K562 (cell line): ENCODE results near the gene ZNF622. TPM values are rescaled to one million over a fixed set of nuclear protein-coding genes. Genes with fewer than 3 reads are reported as not detected.

ENCODE experiments used
- ATAC-seq: fragments of 200-7000 bp; cut with Tn5 transposase; 3 replicates; pipeline ENCODE4 v1.9.1; 2020; ENCODE audit warnings: moderate library complexity
- BruUV-seq: library from RNA; stranded (reverse); fragments of 400-500 nt; replicated peaks from 2 replicates; lab custom pipeline; 2021; lab: Mats Ljungman, UMichigan
- CTCF ChIA-PET: fragments of 300-600 bp; formaldehyde crosslinking; extraction: SDS; loops from one replicate; lab custom pipeline; 2021; ENCODE audit warnings: low intra/inter-chr PET ratio; lab: Yijun Ruan, JAX
- POLR2A ChIA-PET: fragments of 300-600, 350-650 bp; sonication (Branson Sonifier 250); formaldehyde crosslinking; extraction: SDS; loops from one replicate; lab custom pipeline; 2021; ENCODE audit warnings: antibody characterized with exemption, inconsistent platforms; lab: Yijun Ruan, JAX
- DNase-seq, 4 experiments: peaks; one replicate each; pipeline versions ENCODE4 v3.0.0 to v3.0.0-alpha.2; 2011 to 2018; ENCODE audit warnings: low spot score in 3 of 4, mixed read lengths in 3 of 4; ENCODE audit errors: extremely low read depth in 1 of 4
- FAIRE-seq: peaks from 2 replicates; lab custom pipeline; 2011; peaks lifted over from hg19 to GRCh38; lab: Jason Lieb, UNC
- H2AFZ ChIP-seq: 2 replicates; pipeline ENCODE4 v1.6.0; 2011; ENCODE audit warnings: low read depth, low read length, control low read depth, inconsistent platforms
- H3K27ac ChIP-seq: fragments of 200-600 bp; 3 replicates; pipeline ENCODE4 v1.8.0; 2011; ENCODE audit warnings: low read depth, mild to moderate bottlenecking, control low read depth, inconsistent platforms, low read length, moderate library complexity, mixed read lengths; ENCODE audit errors: extremely low read depth
- H3K27me3 ChIP-seq, 2 experiments: fragments of 300-600 bp in 1 of 2; 2 replicates in 1 of 2; 3 replicates in 1 of 2; pipeline versions ENCODE4 v1.6.0 to v1.8.0; 2011; ENCODE audit warnings: inconsistent platforms in 2 of 2, low read length in 2 of 2, mild to moderate bottlenecking in 1 of 2, mixed read lengths in 1 of 2, moderate library complexity in 1 of 2; ENCODE audit not compliant: control insufficient read depth in 2 of 2, insufficient read depth in 2 of 2
- H3K36me3 ChIP-seq: fragments of 300-600 bp; 3 replicates; pipeline ENCODE4 v1.8.0; 2011; ENCODE audit warnings: mild to moderate bottlenecking, low read length, inconsistent platforms; ENCODE audit not compliant: control insufficient read depth, insufficient read depth
- H3K4me1 ChIP-seq, 2 experiments: fragments of 200-600 bp in 1 of 2; replicated peaks in 1 of 2; 2 replicates in 1 of 2; 3 replicates in 1 of 2; pipeline versions ENCODE4 v1.5.1 to v1.8.0; 2011; ENCODE audit warnings: inconsistent platforms in 2 of 2, low read length in 2 of 2, mild to moderate bottlenecking in 1 of 2, mixed read lengths in 1 of 2, moderate library complexity in 1 of 2; ENCODE audit not compliant: control insufficient read depth in 2 of 2, insufficient read depth in 2 of 2
- H3K4me2 ChIP-seq: 2 replicates; pipeline ENCODE4 v1.6.1; 2011; ENCODE audit warnings: low read length, control low read depth, inconsistent platforms, mixed read lengths; ENCODE audit not compliant: insufficient read depth
- H3K4me3 ChIP-seq: fragments of 200-600 bp; sonication (generic), shearing (Covaris generic); 2 replicates; pipeline ENCODE4 v1.5.1; 2016; ENCODE audit warnings: control low read depth, inconsistent platforms
- H3K79me2 ChIP-seq: fragments of 200-600 bp; 3 replicates; pipeline ENCODE4 v1.8.0; 2011; ENCODE audit warnings: low read length, inconsistent platforms; ENCODE audit not compliant: control insufficient read depth, insufficient read depth
- H3K9ac ChIP-seq, 2 experiments: 2 replicates each; pipeline versions ENCODE4 v1.6.0 to v1.6.1; 2011; ENCODE audit warnings: low read depth in 2 of 2, low read length in 2 of 2, control low read depth in 1 of 2, inconsistent platforms in 1 of 2, mild to moderate bottlenecking in 1 of 2, mixed read lengths in 1 of 2; ENCODE audit not compliant: insufficient read depth in 1 of 2
- H3K9me1 ChIP-seq: one replicate; pipeline ENCODE4 v1.6.0; 2011; ENCODE audit warnings: inconsistent platforms, mild to moderate bottlenecking, low read length, moderate library complexity; ENCODE audit not compliant: control insufficient read depth, insufficient read depth
- H3K9me3 ChIP-seq: replicated peaks from 2 replicates; pipeline ENCODE4 v1.5.1; 2011; ENCODE audit warnings: low read depth, low read length, inconsistent platforms; ENCODE audit not compliant: control insufficient read depth, insufficient read depth
- H4K20me1 ChIP-seq: replicated peaks from 2 replicates; pipeline ENCODE4 v1.6.1; 2011; ENCODE audit warnings: low read length, inconsistent platforms, mixed read lengths; ENCODE audit not compliant: control insufficient read depth, insufficient read depth
- C11orf30 ChIP-seq: fragments of 450-650 bp; IDR thresholded peaks from 2 replicates; pipeline ENCODE4 v1.6.1; 2016; ENCODE audit warnings: low read depth, mild to moderate bottlenecking
- GTF2A2 ChIP-seq: IDR thresholded peaks from 2 replicates; pipeline ENCODE4 v1.6.1; 2016; ENCODE audit warnings: mild to moderate bottlenecking, missing genetic modification characterization, missing compliant biosample characterization
- HCFC1 ChIP-seq: IDR thresholded peaks from 2 replicates; pipeline ENCODE4 v1.6.1; 2012; ENCODE audit warnings: low read depth, low read length, improper control_type of control experiment
- KLF16 ChIP-seq: IDR thresholded peaks from 2 replicates; pipeline ENCODE4 v1.6.1; 2016; ENCODE audit warnings: antibody characterized with exemption
- MAFG ChIP-seq: fragments of 450-650 bp; conservative IDR thresholded peaks from 2 replicates; pipeline ENCODE4 v1.6.1; 2016; ENCODE audit warnings: missing genetic modification characterization, missing compliant biosample characterization
- NFE2 ChIP-seq: IDR thresholded peaks from 2 replicates; pipeline ENCODE4 v1.6.1; 2014; ENCODE audit warnings: antibody characterized with exemption, low read depth
- SOX6 ChIP-seq: fragments of 450-650 bp; IDR thresholded peaks from 2 replicates; pipeline ENCODE4 v1.6.1; 2014; ENCODE audit warnings: mild to moderate bottlenecking
- XRCC5 ChIP-seq: fragments of 200-400 bp; formaldehyde crosslinking; IDR thresholded peaks from 2 replicates; pipeline ENCODE4 v1.6.1; 2017; ENCODE audit warnings: low read depth, mild to moderate bottlenecking, low read length
- YY1 ChIP-seq, 3 experiments: IDR thresholded peaks; 2 replicates each; pipeline ENCODE4 v1.6.1; 2011; ENCODE audit warnings: low read length in 2 of 3, mild to moderate bottlenecking in 2 of 3, moderate library complexity in 2 of 3, borderline replicate concordance in 1 of 3, control low read depth in 1 of 3, low read depth in 1 of 3; ENCODE audit not compliant: insufficient read depth in 3 of 3, insufficient replicate concordance in 2 of 3, control insufficient read depth in 1 of 3, insufficient read length in 1 of 3; ENCODE audit errors: extremely low read depth in 1 of 3
- ZBTB1 ChIP-seq: sonication (generic); formaldehyde crosslinking; IDR thresholded peaks from 2 replicates; pipeline ENCODE4 v1.8.1; 2023; ENCODE audit warnings: missing genetic modification reagents, low read depth, mild to moderate bottlenecking, borderline replicate concordance
- ZBTB7A ChIP-seq: IDR thresholded peaks from 2 replicates; pipeline ENCODE4 v1.6.1; 2011; ENCODE audit warnings: low read depth, mild to moderate bottlenecking, low read length, moderate library complexity, borderline replicate concordance; ENCODE audit not compliant: control insufficient read depth
- ZC3H8 ChIP-seq: fragments of 450-650 bp; IDR thresholded peaks from 2 replicates; pipeline ENCODE4 v1.6.1; 2017
- ZNF263 ChIP-seq: sonication (generic); formaldehyde crosslinking; IDR thresholded peaks from 2 replicates; pipeline ENCODE4 v1.8.0; 2022; ENCODE audit warnings: mild to moderate bottlenecking, missing genetic modification reagents, borderline replicate concordance
- WGBS: fragments of 100-300 bp; shearing (Covaris generic); methylation state at CpG from one replicate; pipeline ENCODE4 v1.1.6; 2016; ENCODE audit warnings: low coverage, mixed read lengths; ENCODE audit not compliant: insufficient coverage; ENCODE audit errors: missing lambda C conversion rate; 5-methylcytosine and 5-hydroxymethylcytosine counted together
- in situ Hi-C: fragments of 300-500 bp; cut with MboI; formaldehyde crosslinking; loops from 4 replicates; pipeline ENCODE4 v1.15.0; 2018; ENCODE audit warnings: inconsistent platforms, mixed read lengths
- intact Hi-C: fragments of 100-400 bp; cut with micrococcal nuclease; formaldehyde crosslinking; loops from 2 replicates; pipeline ENCODE4 v1.14.2; 2022
- polyA plus RNA-seq, 8 experiments: library from polyadenylated mRNA; depleted of rRNA in 4 of 8; stranded (reverse) in 5 of 8; unstranded in 3 of 8; fragments of >200 nt; fragmentation: Nextera tagmentation in 2 of 8; fragmentation: Illumina TruSeq in 1 of 8; extraction: Ambion mirVana in 2 of 8; extraction: Trizol in 1 of 8; gene quantifications; 2 replicates each; pipeline versions ENCODE4 v1.2.1 to v1.2.3, GENCODE V29; 2011 to 2014; ENCODE audit warnings: inconsistent platforms in 1 of 8, missing spikeins in 1 of 8
- total RNA-seq, 7 experiments: library from RNA; depleted of rRNA in 6 of 7; stranded (reverse); fragments of >200 nt in 6 of 7; fragmentation: Illumina TruSeq in 2 of 7; extraction: Trizol in 2 of 7; gene quantifications; 2 replicates each; pipeline versions ENCODE4 v1.2.1 to v1.2.3, GENCODE V29; 2011 to 2021; ENCODE audit warnings: low replicate concordance in 1 of 7
- TF ChIP-seq, protein P1 (sequence below): sonication (generic); formaldehyde crosslinking; IDR thresholded peaks from 2 replicates; pipeline ENCODE4 v1.9.0; 2022; ENCODE audit warnings: mild to moderate bottlenecking, missing genetic modification reagents
- TF ChIP-seq, protein P2 (sequence below): sonication (generic); formaldehyde crosslinking; IDR thresholded peaks from 2 replicates; pipeline ENCODE4 v1.8.1; 2023; ENCODE audit warnings: mild to moderate bottlenecking, missing genetic modification reagents
- TF ChIP-seq, protein P3 (sequence below): sonication (generic); formaldehyde crosslinking; IDR thresholded peaks from 2 replicates; pipeline ENCODE4 v1.4.0; 2020; ENCODE audit warnings: mild to moderate bottlenecking, missing genetic modification reagents

ZNF622 gene
- total and polyA plus RNA-seq, 9 of the 15 experiments (the other 6 are each of a cell fraction or from before 2014, with no cell fraction given), result 9.6 to 51.5 (median 32.3) TPM

DNA sequence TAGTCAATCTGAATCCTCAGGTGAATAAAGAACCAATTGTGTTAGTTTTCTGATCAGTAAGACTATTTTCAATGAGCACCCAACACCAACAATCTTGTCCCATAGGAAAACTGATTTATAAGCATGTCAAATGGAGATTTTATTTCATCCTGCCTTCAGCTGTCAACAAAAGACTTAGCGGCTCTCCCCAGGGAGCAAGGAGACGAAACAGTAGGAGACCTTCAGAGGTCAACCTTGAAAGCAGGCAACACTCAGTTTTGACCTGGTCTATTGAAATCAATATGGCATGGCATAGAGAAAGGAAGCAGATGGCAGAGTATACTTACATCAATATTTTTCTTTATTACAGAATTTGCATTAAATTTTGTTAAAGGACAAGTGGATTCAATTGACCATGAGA, 34.1 kb downstream of the ZNF622 start (continued):
- TF ChIP-seq ZBTB7A (no peak), SOX6 (no peak), XRCC5 (no peak), NFE2 (no peak), ZBTB1 (no peak)
- TF ChIP-seq, protein P1, sequence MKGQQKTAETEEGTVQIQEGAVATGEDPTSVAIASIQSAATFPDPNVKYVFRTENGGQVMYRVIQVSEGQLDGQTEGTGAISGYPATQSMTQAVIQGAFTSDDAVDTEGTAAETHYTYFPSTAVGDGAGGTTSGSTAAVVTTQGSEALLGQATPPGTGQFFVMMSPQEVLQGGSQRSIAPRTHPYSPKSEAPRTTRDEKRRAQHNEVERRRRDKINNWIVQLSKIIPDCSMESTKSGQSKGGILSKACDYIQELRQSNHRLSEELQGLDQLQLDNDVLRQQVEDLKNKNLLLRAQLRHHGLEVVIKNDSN (CRISPR knock-in tag), result no peak
- TF ChIP-seq, protein P2, sequence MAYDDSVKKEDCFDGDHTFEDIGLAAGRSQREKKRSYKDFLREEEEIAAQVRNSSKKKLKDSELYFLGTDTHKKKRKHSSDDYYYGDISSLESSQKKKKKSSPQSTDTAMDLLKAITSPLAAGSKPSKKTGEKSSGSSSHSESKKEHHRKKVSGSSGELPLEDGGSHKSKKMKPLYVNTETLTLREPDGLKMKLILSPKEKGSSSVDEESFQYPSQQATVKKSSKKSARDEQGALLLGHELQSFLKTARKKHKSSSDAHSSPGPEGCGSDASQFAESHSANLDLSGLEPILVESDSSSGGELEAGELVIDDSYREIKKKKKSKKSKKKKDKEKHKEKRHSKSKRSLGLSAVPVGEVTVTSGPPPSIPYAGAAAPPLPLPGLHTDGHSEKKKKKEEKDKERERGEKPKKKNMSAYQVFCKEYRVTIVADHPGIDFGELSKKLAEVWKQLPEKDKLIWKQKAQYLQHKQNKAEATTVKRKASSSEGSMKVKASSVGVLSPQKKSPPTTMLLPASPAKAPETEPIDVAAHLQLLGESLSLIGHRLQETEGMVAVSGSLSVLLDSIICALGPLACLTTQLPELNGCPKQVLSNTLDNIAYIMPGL, result no peak

DNA sequence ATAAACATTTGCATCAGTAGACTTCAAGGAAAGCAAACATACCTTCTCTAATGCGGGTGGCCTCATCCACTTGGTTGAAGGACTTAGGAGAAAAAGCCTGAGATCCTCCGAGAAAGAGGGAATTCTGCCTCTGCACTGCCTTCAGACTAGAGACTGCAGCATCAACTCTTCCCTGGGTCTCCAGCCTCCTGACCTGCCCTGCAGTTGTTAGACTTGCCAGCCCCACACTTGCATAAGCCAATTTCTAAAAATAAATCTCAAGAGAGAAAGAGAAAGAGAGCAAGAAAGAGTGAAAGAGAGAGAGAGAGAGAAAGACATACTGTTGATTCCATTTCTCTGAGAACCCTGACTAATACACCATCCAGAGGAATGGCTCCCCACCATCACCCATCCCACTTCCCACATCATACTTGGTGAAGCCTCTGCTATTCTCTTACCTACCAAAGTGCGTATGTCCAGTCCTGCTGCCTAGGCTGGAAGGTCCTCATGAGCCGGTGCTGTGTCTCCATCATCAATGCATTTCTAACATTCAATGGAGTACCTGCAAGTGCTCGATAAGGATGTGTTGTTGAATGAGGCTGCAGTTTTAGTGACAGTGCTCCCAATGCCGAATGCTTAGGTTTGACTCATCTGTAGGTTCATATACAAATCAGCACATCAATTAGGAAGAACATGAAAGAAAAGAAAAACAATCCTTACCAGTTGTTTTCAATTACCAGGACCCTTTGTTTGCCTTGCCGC, 35.1 kb downstream of the ZNF622 start:
- no peaks in the 10 kb centered on the region for H3K9me1 ChIP-seq
- H3K27ac ChIP-seq, result no peak overlapping the region
- peaks cover 16 to 23% of the 10 kb centered on the region in 2 experiments for H3K27me3 ChIP-seq
- no peaks in the 10 kb centered on the region; a peak in 1 of 5 replicates for H3K4me1 ChIP-seq
- peak in 2 of 4 experiments; percentile 47 to 48 for DNase-seq
- no peak overlapping the region for H3K4me2 ChIP-seq
- FAIRE-seq, result peak; percentile 52
- H4K20me1 ChIP-seq, result 0 out of 2 replicates have a peak, but pooled peaks cover 4% of the 10 kb centered on the region
- in situ Hi-C loops, result no loop called here
- H3K9ac ChIP-seq, result no peak overlapping the region
- BruUV-seq, result no TSS peak
- intact Hi-C loops, result no loop called here
- CTCF ChIA-PET, result no interaction called here
- 2% methylated on average over 7 of the region's 7 CpGs for WGBS
- POLR2A ChIA-PET, result no interaction called here
- H3K4me3 ChIP-seq, result no peak overlapping the region
- peak; percentile 76 for ATAC-seq
- H3K9me3 ChIP-seq, result no peaks in the 10 kb centered on the region
- no peaks in the 10 kb centered on the region for H3K36me3 ChIP-seq
- H3K79me2 ChIP-seq, result no peaks in the 10 kb centered on the region
- H2AFZ ChIP-seq, result no peak overlapping the region
- TF ChIP-seq ZNF263 (CRISPR knock-in tag) (peak; percentile 81; the same call in 1 of the 2 replicates), GTF2A2 (tag) (no peak), KLF16 (no peak), C11orf30 (peak; percentile 35; the same call in 1 of the 2 replicates), HCFC1 (no peak), YY1 (IDR thresholded peaks at IDR 0.05; ENCODE audit: borderline replicate concordance in 1 of 3, control insufficient read depth in 1 of 3, extremely low read depth in 1 of 3, insufficient read depth in 3 of 3, insufficient read length in 1 of 3, insufficient replicate concordance in 2 of 3, low read depth in 1 of 3, low read length in 2 of 3) (no peak), ZC3H8 (no peak), MAFG (tag) (peak; percentile 61)
- TF ChIP-seq, protein P3, sequence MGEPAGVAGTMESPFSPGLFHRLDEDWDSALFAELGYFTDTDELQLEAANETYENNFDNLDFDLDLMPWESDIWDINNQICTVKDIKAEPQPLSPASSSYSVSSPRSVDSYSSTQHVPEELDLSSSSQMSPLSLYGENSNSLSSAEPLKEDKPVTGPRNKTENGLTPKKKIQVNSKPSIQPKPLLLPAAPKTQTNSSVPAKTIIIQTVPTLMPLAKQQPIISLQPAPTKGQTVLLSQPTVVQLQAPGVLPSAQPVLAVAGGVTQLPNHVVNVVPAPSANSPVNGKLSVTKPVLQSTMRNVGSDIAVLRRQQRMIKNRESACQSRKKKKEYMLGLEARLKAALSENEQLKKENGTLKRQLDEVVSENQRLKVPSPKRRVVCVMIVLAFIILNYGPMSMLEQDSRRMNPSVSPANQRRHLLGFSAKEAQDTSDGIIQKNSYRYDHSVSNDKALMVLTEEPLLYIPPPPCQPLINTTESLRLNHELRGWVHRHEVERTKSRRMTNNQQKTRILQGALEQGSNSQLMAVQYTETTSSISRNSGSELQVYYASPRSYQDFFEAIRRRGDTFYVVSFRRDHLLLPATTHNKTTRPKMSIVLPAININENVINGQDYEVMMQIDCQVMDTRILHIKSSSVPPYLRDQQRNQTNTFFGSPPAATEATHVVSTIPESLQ (CRISPR knock-in tag), result no peak
- TF ChIP-seq, protein P1 (CRISPR knock-in tag), result no peak
